SKM-1 (cell line): ENCODE results near the gene PROSER2.

Experiments used
- DNase-seq: peaks from one replicate; lab custom pipeline; 2025; ENCODE audit not compliant: unreplicated experiment; lab: John Stamatoyannopoulos, UW

Gene PROSER2

DNA sequence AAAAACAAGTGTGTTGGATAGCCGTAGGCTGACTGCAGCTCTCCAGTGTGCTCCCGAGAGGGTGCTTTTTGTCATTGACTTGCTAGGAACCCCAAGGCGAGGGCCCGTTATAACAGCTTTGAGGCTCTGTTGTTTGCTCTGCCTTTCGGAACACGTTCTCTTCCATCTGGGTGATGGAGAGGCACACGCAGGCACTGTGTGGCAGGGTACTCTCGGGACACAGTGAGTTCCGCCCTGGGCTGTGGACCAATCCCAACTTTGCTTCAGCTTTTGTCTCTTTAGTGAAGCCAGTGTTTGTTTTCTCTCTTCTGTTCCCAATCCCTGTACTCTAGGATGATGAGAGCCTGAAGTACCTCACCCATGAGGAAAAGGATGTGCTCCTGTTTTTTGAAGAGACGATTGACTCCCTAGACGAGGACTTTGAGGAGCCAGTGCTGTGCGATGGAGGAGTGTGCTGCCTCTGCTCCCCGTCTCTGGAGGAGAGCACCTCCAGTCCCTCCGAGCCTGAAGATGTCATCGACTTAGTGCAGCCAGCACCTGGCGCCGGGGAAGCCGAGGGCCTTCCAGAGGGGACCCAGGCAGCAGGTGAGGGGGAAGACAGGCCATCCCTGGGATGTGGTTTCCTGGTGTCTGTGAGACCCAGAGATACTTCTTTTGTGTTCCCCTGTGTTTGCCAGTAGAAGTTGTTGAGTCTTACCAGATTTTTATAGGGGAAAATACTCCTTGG is 43.2 kb downstream of the PROSER2 start:
- no peak for DNase-seq

GRCh38 chr10:11869219-11869618 is 46.1 kb downstream of the PROSER2 start:
- no peak for DNase-seq

- no peak for DNase-seq
Measured at GRCh38 chr10:11869743-11870460, 46.7 kb downstream of the PROSER2 start.

- DNase-seq, result no peak
Measured at GRCh38 chr10:11870461-11870780, 47.3 kb downstream of the PROSER2 start.

DNA sequence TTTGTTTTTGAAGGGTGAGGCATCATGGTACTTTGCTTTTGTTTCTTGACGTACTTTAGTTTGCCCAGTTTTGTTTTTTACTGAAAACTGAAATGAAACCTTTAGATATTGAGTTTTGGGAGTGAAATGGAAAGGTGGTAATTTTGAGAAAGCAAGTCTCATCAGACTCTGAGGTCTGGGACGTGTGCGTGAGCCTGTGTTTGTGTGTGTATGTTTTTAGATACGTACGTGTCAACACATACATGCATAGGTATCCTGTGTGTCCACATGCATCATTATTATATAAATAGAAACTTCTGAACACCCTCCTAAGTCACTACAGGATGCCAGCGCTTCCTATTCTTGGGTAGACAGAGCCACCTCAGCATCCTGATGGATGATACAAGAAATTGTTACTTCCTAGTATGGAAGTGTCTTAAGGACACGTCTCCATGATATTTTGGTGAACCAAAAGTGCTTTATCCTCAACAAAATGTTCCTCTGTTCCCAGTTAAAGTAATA is 47.8 kb downstream of the PROSER2 start:
- DNase-seq, result no peak

GRCh38 chr10:11871466-11871865 is 48.3 kb downstream of the PROSER2 start:
- no peak for DNase-seq

DNA sequence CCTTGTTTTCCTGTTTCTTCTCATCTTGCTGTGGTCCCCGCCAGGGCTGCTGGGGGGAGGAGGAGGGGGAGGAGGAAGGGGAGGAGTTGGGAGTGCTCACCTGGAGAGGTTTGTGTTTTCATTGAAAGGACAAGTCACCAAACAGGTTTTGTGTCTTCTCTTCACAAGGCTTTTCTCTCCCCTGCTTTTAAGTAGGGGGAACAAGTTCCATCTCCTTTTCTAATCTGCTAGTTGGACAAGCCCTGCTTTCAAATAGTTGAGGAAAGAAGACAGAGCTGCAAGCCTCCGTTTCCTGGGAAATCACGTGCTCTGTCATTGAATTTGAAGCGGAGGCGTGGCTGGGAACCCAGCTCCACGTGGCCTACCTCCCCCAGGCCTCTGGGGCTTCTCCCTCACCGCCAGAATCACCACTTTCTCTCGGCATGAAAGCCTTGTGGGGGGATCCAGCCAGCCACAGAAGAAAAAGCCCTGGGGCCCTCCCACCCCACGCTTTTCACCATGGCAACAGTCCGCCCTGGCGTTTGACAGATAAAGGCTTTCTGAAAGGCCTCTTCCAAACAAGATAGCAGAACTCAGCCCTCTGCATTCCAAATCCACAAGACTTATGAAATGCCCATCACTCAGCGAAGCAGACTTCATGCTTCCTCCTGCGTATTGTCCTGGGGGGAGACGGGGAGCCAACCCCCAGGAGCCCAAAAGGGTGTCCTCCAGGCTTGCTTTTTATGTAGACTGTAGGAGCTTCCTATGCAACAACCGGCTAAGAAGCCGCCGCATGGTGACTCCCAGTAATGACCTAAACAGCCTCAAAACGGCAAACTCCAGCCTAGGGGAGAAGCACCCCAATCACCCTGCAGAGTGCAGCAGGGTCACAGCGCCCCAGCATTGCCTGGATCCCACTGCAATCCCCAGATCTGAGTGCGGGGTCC is 51.7 kb downstream of the PROSER2 start:
- DNase-seq, result no peak

GRCh38 chr10:11875494-11876281 is 52.5 kb downstream of the PROSER2 start:
- DNase-seq, result no peak

GRCh38 chr10:11876324-11876723 is 53.2 kb downstream of the PROSER2 start:
- no peak for DNase-seq

- DNase-seq, result no peak
Measured at GRCh38 chr10:11876805-11877590, 53.8 kb downstream of the PROSER2 start.

DNA sequence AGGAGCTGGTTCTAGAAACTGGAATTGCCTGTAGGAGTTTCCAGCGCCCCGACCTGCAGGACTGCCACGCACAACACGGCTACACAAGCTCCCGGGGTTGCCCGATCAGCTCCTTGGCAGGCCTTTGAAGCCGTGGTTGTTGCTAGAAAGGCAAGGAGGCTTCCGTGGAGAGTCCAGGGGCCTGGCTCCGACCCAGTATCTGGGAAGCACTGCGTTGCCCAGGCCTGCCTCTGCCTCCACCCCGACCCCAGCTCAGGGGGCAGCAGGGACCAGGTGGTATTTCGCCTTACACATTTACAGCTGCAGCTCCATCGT is 54.4 kb downstream of the PROSER2 start:
- no peak for DNase-seq

DNA sequence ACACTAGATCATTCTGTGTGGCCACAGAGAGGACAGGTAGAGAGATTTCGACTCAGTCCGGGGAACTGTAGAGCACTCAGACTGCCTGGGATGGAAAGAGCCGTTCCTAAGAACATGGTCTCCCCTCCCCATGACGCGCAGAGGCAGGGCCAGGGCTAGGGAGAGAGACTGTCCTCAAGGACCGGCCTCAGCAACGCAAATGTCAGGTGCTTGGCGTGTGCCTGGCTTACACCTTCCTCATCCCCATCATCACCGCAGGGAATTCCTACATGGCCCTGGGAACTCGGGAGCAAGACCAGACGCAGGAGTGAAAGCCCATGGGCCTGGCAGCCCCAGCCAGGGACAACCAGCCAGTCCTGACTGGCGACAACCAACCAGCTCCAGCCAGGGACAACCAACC is 55.6 kb downstream of the PROSER2 start:
- no peak for DNase-seq

- no peak for DNase-seq
Measured at GRCh38 chr10:11879387-11880094, 56.4 kb downstream of the PROSER2 start.

- no peak for DNase-seq
Measured at GRCh38 chr10:11880151-11881029, 57.2 kb downstream of the PROSER2 start.

DNA sequence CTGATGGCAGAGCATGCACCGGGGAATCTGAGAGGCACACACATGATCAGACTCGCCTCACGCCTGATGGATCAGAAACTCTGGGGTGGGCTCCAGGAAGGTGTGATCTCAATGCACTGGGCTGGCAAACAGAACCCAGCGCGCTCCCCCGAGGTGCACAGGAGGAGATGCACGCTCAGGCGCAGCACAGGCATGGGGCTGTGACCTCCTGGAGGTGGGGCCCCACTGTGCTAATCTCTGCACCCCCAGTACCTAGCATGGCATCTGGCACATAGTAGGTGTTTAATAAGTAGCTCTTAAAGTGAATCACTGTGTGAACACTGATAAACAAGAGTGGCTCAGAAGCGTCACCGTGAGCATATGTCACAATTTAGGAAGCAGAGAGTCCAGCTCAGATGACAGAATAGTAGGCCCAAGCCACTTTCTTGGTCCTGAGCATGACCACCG is 57.9 kb downstream of the PROSER2 start:
- DNase-seq, result no peak

- DNase-seq, result no peak
Measured at GRCh38 chr10:11881477-11882417, 58.6 kb downstream of the PROSER2 start.

DNA sequence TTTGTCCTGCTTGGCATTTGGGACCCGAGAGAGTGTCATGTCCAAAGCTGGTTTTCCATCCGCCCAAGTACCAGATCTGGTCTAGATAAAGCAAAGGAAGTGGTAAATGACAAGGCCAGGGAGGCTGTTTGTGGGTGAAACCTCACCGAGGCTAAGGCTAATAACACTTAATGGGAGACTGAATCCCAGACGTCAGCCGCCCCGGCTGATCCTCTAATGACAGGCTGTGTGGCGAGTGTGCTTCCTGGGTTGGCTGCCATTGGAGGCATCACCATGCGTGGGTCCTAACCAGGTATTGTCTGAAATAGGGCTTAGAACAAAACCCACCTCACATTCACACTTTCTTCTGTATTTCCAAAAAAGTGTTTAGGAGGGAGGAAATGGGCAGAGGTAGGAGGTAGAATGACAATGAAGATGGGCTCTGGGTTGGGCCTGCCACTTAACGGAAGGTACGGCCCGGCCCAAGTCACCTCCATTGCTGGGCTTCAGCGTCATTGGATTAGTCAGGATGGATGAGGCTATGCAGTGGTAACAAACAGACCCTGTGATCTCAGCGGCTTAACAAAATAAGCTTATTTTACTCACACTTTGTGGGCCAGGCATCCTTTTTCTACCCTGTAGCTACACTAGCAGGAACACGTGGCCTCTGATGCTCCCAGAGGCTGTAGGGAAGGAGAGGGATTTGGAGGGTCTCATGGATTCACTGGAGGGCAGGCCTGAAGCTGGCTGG is 59.7 kb downstream of the PROSER2 start:
- no peak for DNase-seq
